ENCODE measurements around the gene LAMC1. TPM values are rescaled to one million over a fixed set of nuclear protein-coding genes. Genes with fewer than 3 reads are reported as not detected.

LAMC1 gene
- total RNA-seq, 1 experiment from 2014 or later: 61.2 TPM

DNA sequence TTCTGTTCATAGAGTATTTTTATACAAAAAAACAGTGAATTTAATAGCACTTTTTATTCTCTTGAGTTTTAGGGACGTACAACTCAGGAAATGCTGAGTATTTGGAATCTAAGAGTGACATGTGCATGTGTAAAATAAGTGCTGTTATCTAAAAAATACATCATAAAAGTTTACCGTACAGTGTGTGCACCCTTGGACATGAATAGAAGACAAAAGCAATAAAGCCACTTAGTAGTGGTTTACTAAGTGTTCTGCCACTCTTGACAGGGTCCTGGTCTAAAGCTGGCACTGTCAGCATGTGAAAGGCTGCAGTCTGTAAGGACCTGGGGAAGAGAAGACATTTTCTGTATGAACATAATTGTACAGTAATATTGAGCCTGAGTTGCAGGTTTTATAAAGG lies 51.0 kb downstream of the LAMC1 start:
- Histone ChIP-seq H3K9me3 (ENCODE audit: control insufficient read depth in 1 of 2, insufficient read depth in 1 of 2, low read depth in 1 of 2, low read length in 2 of 2) (no peaks in the 10 kb centered on the region), H3K27me3 (ENCODE audit: insufficient read depth, low read length) (no peaks in the 10 kb centered on the region), H3K36me3 (ENCODE audit: control insufficient read depth in 1 of 2, insufficient read depth in 2 of 2, low read length in 2 of 2) (no peaks in the 10 kb centered on the region), H3K79me2 (ENCODE audit: insufficient read depth, low read length) (peaks cover 58% of the 10 kb centered on the region), H3K9me2 (ENCODE audit: insufficient read depth) (no peaks in the 10 kb centered on the region), H3K4me3 (replicated peaks in 1 of 2; ENCODE audit: low read depth in 1 of 2, low read length in 2 of 2) (no peak overlapping the region), H3K4me1 (ENCODE audit: control insufficient read depth in 1 of 2, insufficient read depth in 2 of 2, low read length in 2 of 2) (peaks cover 26 to 33% of the 10 kb centered on the region in 2 experiments), H2AFZ (ENCODE audit: low read depth, low read length, poor library complexity, severe bottlenecking) (no peak overlapping the region), H3K27ac (ENCODE audit: low read depth, low read length) (no peak overlapping the region), H3K4me2 (ENCODE audit: low read length) (no peak overlapping the region), H4K20me1 (ENCODE audit: insufficient read depth) (no peaks in the 10 kb centered on the region; the same call in 1 of the 2 replicates), H3K9ac (ENCODE audit: low read length) (no peak overlapping the region)
- ChIA-PET CTCF (no interaction called here), RAD21 (ENCODE audit: low non-redundant PET in 1 of 2, low total read pairs in 2 of 2, uncharacterized antibody in 2 of 2, unreplicated experiment in 2 of 2) (no interaction called here), POLR2A (no interaction called here)
- TF ChIP-seq RAD21 (IDR thresholded peaks at IDR 0.05; ENCODE audit: low read depth) (no peak), TCF7L2 (IDR thresholded peaks at IDR 0.05; ENCODE audit: borderline replicate concordance, extremely low read depth, insufficient read depth, insufficient read length) (no peak), POLR2AphosphoS5 (IDR thresholded peaks at IDR 0.05; ENCODE audit: low read depth, low read length) (no peak), FOSL1 (IDR thresholded peaks at IDR 0.05; ENCODE audit: low read depth) (no peak), EZH2 (IDR thresholded peaks at IDR 0.05) (no peak), ZNF274 (IDR thresholded peaks at IDR 0.05; ENCODE audit: low read depth, low read length) (no peak), POLR2A (IDR thresholded peaks at IDR 0.05; ENCODE audit: borderline replicate concordance, extremely low read depth, insufficient read depth, insufficient read length) (no peak), CEBPB (IDR thresholded peaks at IDR 0.05; ENCODE audit: low read depth) (no peak)
- TF ChIP-seq, protein P1, sequence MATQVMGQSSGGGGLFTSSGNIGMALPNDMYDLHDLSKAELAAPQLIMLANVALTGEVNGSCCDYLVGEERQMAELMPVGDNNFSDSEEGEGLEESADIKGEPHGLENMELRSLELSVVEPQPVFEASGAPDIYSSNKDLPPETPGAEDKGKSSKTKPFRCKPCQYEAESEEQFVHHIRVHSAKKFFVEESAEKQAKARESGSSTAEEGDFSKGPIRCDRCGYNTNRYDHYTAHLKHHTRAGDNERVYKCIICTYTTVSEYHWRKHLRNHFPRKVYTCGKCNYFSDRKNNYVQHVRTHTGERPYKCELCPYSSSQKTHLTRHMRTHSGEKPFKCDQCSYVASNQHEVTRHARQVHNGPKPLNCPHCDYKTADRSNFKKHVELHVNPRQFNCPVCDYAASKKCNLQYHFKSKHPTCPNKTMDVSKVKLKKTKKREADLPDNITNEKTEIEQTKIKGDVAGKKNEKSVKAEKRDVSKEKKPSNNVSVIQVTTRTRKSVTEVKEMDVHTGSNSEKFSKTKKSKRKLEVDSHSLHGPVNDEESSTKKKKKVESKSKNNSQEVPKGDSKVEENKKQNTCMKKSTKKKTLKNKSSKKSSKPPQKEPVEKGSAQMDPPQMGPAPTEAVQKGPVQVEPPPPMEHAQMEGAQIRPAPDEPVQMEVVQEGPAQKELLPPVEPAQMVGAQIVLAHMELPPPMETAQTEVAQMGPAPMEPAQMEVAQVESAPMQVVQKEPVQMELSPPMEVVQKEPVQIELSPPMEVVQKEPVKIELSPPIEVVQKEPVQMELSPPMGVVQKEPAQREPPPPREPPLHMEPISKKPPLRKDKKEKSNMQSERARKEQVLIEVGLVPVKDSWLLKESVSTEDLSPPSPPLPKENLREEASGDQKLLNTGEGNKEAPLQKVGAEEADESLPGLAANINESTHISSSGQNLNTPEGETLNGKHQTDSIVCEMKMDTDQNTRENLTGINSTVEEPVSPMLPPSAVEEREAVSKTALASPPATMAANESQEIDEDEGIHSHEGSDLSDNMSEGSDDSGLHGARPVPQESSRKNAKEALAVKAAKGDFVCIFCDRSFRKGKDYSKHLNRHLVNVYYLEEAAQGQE (IDR thresholded peaks at IDR 0.05; ENCODE audit: low read depth): no peak
- TF ChIP-seq, protein P2, sequence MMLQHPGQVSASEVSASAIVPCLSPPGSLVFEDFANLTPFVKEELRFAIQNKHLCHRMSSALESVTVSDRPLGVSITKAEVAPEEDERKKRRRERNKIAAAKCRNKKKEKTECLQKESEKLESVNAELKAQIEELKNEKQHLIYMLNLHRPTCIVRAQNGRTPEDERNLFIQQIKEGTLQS (IDR thresholded peaks at IDR 0.05): no peak
- no TSS peak for BruUV-seq (replicated peaks)
- intact Hi-C loops (cut with micrococcal nuclease): no loop called here
- no peak for ATAC-seq
- no peak for DNase-seq (ENCODE audit: low read depth, low spot score)

Measured in HCT116 (cell line).